ENCODE results near the gene COX7A2. TPM values are rescaled to one million over a fixed set of nuclear protein-coding genes. Genes with fewer than 3 reads are reported as not detected.
A peak's percentile ranks its signal among the peaks of the same experiment; 100 is the strongest.

The COX7A2 gene
- total RNA-seq, 6 donors from 2014 or later, result 38.8 to 309 (median 181) TPM

- Histone ChIP-seq H3K4me1 (peaks cover 8 to 13% (median 10%) of the 10 kb centered on the region in 4 donors), H3K9me3 (no peaks in the 10 kb centered on the region), H3K4me3 (no peak overlapping the region), H3K27ac (no peak overlapping the region), H3K36me3 (no peaks in the 10 kb centered on the region), H3K27me3 (no peaks in the 10 kb centered on the region)
- ATAC-seq (ENCODE audit: low FRiP score in 2 of 2) (no peak), DNase-seq (peak in 1 of 2 donors; percentile 52)
- 64 to 69% methylated on average over 7 of the region's 7 CpGs for WGBS, 2 donors
- no peak for TF ChIP-seq POLR2AphosphoS5 (IDR thresholded peaks at IDR 0.05)
- no peak for TF ChIP-seq POLR2A (IDR thresholded peaks at IDR 0.05)
- no peak for TF ChIP-seq EP300 (IDR thresholded peaks at IDR 0.05)
- no peak for TF ChIP-seq CTCF (IDR thresholded peaks at IDR 0.05)
Measured at GRCh38 chr6:75290136-75290945, 46.7 kb upstream of the COX7A2 start.

GRCh38 chr6:75288023-75288422, 44.4 kb upstream of the COX7A2 start:
- no peak for ATAC-seq (ENCODE audit: low FRiP score in 2 of 2)
- Histone ChIP-seq H3K27ac (no peak overlapping the region), H3K4me3 (no peak overlapping the region), H3K36me3 (no peaks in the 10 kb centered on the region), H3K27me3 (no peaks in the 10 kb centered on the region), H3K9me3 (no peaks in the 10 kb centered on the region), H3K4me1 (peaks cover 12 to 15% (median 13%) of the 10 kb centered on the region in 4 donors)
- no peak for DNase-seq
- WGBS, 2 donors, result 86 to 93% methylated on average over 1 of the region's 1 CpG
- TF ChIP-seq POLR2A (IDR thresholded peaks at IDR 0.05), result no peak
- no peak for TF ChIP-seq POLR2AphosphoS5 (IDR thresholded peaks at IDR 0.05)
- TF ChIP-seq CTCF (IDR thresholded peaks at IDR 0.05), result no peak
- TF ChIP-seq EP300 (IDR thresholded peaks at IDR 0.05), result no peak

DNA sequence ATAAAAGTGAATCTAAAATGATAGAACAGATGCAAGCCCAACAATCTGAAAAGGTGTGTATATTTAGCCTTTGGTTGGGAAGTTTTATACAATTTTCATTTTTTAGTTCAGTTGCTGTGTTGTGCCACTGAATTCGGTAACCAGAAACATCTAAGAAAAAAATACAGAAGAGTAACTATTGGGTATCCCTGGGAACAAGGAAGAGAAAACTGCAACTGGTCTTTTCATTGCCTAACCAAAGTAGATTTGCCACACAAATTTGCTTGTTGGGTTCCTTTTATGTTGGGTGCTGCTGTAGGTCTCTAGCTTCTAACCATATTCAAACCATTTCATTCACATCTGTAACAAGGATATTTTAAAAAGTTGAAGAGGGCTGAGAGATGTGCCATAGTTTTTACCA, 43.8 kb upstream of the COX7A2 start:
- DNase-seq (no peak), ATAC-seq (ENCODE audit: low FRiP score in 2 of 2) (no peak)
- H3K27me3 ChIP-seq, result no peaks in the 10 kb centered on the region
- H3K27ac ChIP-seq, result no peak overlapping the region
- no peak for TF ChIP-seq EP300 (IDR thresholded peaks at IDR 0.05)
- no peak for TF ChIP-seq CTCF (IDR thresholded peaks at IDR 0.05)
- TF ChIP-seq POLR2A (IDR thresholded peaks at IDR 0.05), result no peak
- TF ChIP-seq POLR2AphosphoS5 (IDR thresholded peaks at IDR 0.05), result no peak
- no peaks in the 10 kb centered on the region for H3K9me3 ChIP-seq
- H3K4me1 ChIP-seq, result peaks cover 18 to 21% (median 19%) of the 10 kb centered on the region in 4 donors
- WGBS, 2 donors, result 59 to 74% methylated on average over 1 of the region's 1 CpG
- H3K4me3 ChIP-seq, result no peak overlapping the region
- no peaks in the 10 kb centered on the region for H3K36me3 ChIP-seq

- no peak overlapping the region for H3K4me3 ChIP-seq
- H3K4me1 ChIP-seq, result peaks cover 22 to 26% (median 24%) of the 10 kb centered on the region in 4 donors
- H3K27ac ChIP-seq, result no peak overlapping the region
- 92 to 94% methylated on average over 2 of the region's 2 CpGs for WGBS, 2 donors
- H3K27me3 ChIP-seq, result no peaks in the 10 kb centered on the region
- DNase-seq (no peak), ATAC-seq (ENCODE audit: low FRiP score in 2 of 2) (no peak)
- no peaks in the 10 kb centered on the region for H3K36me3 ChIP-seq
- H3K9me3 ChIP-seq, result no peaks in the 10 kb centered on the region
- no peak for TF ChIP-seq EP300 (IDR thresholded peaks at IDR 0.05)
- TF ChIP-seq POLR2A (IDR thresholded peaks at IDR 0.05), result no peak
- TF ChIP-seq POLR2AphosphoS5 (IDR thresholded peaks at IDR 0.05), result no peak
- no peak for TF ChIP-seq CTCF (IDR thresholded peaks at IDR 0.05)
Measured at GRCh38 chr6:75286955-75287354, 43.4 kb upstream of the COX7A2 start.

- no peaks in the 10 kb centered on the region for H3K27me3 ChIP-seq
- no peaks in the 10 kb centered on the region for H3K9me3 ChIP-seq
- H3K4me1 ChIP-seq, result peaks cover 33 to 41% (median 36%) of the 10 kb centered on the region in 4 donors
- DNase-seq, result no peak
- H3K36me3 ChIP-seq, result no peaks in the 10 kb centered on the region
- 2 to 3% methylated on average over 6 of the region's 6 CpGs for WGBS, 2 donors
- TF ChIP-seq CTCF (IDR thresholded peaks at IDR 0.05), result no peak
- TF ChIP-seq POLR2A (IDR thresholded peaks at IDR 0.05), result no peak
- TF ChIP-seq POLR2AphosphoS5 (IDR thresholded peaks at IDR 0.05), result no peak
- TF ChIP-seq EP300 (IDR thresholded peaks at IDR 0.05), result no peak
- H3K27ac ChIP-seq, result peak overlapping the region; percentile 91 to 94 (median 92)
- peak in 1 of 2 donors; percentile 7 for ATAC-seq (ENCODE audit: low FRiP score in 2 of 2)
- peak overlapping the region; percentile 52 to 93 (median 75) for H3K4me3 ChIP-seq
Measured at GRCh38 chr6:75285283-75285639, 41.7 kb upstream of the COX7A2 start.
